Activated CD8-positive, alpha-beta memory T cell treated with anti-CD3 and anti-CD28 coated beads for 1 hour (primary cell): Measurements from ENCODE around the gene CCDC196.

ENCODE experiments used
- DNase-seq, 2 donors: peaks; one replicate each; pipeline ENCODE4 v3.0.0-alpha.2; 2020; ENCODE audit warnings: low read depth in 1 of 2; ENCODE audit errors: extremely low read depth in 1 of 2

CCDC196 gene, protein sequence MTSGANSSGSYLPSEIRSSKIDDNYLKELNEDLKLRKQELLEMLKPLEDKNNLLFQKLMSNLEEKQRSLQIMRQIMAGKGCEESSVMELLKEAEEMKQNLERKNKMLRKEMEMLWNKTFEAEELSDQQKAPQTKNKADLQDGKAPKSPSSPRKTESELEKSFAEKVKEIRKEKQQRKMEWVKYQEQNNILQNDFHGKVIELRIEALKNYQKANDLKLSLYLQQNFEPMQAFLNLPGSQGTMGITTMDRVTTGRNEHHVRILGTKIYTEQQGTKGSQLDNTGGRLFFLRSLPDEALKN

DNA sequence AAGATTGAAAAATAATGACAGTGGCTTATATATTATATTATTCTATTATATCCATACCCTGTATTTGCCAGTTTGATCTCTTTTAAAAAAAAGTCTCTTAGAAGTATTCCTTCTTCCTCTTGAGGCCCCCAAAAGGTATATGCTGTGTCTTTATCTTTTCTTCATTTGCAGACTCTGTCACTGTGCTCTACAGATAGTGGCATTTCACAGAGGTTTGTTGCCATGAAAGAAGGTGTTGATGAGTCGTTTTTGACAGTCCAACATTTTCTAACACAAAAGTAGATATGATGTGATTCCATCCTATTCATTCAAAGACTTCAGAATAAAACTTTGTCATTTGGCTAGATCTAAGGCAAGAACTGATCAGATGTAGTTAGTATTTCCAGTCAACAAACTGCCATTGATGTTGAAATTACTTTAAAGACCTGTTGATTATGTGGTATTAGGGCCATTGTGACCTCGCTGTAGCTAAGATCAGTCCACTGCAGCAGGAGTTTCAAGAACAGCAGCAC is at the start of gene CCDC196:
Gene CCDC196, plus strand, starts transcription at position 462 of the 512 bp plus-strand sequence. CDS start 132 bp downstream, outside the sequence.
- no peak for DNase-seq

DNA sequence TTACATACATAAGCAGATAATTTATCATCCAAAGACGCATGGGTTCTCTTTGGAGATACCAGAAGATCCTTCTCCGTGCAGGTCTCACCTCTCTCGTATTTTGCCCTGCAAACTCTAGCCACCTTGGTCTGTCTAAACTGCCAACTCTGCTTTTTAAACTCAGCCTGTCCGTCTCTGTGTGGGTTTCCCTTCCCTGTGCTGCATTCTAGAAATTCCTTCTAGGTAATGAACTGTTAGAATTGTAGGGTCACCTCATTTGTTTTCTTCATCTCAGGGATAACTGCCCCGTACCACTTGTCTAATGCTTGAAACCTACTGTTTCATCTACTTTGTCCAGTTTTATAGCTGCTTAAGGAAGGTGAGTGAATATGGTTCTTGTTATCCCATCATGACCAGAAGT is 45.4 kb upstream of the CCDC196 start:
- no peak for DNase-seq

- DNase-seq, result no peak
Measured at GRCh38 chr14:66442953-66443571, 43.1 kb upstream of the CCDC196 start.

DNA sequence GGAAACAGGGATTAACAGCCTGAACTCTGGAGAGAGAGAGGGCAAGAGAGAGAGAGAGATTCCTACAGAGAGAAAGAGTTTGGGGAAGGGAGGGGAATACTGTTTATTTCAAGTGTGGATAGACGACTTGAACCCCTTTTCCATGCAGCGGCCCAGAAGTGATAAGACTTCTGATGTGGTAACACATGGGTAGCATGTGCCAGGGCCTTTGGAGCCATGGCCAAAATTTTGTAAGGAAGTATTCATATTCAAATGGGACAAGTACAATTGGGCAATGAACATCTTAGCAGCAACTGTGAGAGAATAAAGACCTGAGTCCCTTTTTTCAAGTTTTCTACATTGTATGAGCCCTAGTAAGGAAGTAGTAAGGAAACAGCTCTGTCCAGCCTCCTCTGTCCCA is 42.4 kb upstream of the CCDC196 start:
- no peak for DNase-seq

DNA sequence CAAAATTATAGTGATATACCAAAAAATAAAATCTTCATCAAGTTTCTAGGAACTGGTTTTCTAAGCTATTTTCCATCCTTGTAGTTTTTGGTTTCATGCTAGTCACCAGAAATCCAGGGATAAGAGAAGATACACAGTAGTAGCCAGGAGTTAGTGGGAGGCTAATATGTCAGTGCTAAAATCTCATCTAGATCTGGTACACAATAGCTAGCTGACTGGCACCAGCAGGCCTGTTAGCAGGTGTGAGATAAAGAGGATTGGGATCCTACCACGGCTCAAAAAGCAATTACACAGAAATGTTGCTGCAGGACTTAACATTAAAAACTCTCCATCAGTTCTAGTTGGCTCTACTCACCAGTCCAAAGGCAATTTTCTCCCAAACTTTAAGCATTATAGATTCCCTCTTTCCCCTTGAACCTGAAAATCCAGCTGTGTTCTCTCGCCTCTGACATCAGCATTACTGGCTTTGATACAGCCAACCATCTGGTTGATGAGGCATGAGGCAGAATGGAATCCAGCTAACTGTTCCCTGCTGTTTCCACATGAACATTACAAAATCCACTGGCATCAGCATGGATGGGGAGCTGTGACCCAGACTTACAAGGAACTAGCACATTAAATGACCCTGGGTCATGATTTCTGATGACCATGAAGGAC is 41.8 kb upstream of the CCDC196 start:
- DNase-seq, result no peak

- no peak for DNase-seq
Measured at GRCh38 chr14:66445936-66446335, 40.2 kb upstream of the CCDC196 start.

DNA sequence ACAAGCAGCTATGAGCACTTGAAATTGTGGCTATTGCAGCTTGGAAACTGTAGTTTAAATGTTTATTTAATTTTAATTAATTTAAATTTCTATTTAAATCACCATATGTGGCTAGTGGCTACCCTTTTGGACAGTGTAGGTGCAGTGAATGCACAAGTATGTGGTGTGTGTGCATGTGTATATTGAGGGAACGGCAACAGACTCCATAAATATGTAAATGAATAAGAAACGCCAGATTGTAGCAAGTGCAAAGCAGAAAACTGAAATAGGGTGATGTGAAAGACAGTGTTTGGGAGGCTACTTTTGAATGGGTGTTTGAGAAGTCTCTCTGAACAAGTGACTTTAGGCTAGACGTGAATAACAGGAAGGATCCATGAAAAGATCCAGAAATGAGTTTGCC is 32.7 kb upstream of the CCDC196 start:
- no peak for DNase-seq

- no peak for DNase-seq
Measured at GRCh38 chr14:66459603-66460002, 26.6 kb upstream of the CCDC196 start.

- no peak for DNase-seq
Measured at GRCh38 chr14:66464261-66464660, 21.9 kb upstream of the CCDC196 start.

DNA sequence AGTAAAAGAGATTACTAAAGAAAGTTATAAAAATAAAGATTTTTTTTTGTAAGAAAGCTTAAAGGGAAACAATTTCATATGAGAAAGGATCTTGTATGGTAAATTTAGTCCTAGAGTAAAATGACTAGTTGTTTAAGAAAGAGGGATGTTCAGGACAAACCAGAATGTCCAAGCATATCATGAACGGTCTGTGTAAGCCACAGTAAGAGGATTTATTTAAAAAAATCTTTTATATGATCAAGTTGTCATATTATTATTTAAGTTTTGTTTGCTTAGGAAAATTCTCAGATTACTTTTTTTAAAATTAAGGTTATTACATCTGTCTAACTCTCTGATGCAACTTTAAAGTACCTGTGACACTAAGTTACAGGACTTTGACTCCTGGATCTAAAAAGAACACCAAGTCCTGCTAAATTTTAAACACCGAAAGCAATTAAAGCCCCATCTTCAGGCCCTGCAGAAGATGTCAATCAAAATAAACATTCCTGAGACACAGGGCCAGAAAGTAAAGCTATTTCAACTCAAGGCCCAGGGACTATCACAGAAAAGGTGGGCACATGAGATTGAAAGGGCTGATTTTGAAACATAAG is 17.3 kb upstream of the CCDC196 start:
- DNase-seq, result no peak

GRCh38 chr14:66471584-66471983 is 14.6 kb upstream of the CCDC196 start:
- no peak for DNase-seq

DNA sequence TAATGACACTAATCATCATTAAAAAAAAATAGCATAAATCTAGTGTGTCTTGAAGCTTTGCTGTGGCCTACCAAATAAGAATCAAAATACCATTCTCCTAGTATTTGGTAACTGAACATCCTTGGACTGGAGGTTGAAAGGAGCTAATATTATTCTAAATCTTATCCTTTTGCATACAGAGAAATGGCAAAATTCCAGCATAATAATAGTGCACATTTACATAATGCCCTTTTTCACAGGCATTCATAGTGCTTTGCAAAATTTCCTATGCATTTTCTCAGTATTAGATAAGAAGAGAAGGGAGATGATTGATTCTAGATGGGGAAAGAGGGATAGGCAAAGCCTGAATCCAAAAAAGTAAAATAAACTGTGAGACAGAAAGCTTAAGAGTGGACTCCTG is 13.9 kb upstream of the CCDC196 start:
- DNase-seq, result no peak

DNA sequence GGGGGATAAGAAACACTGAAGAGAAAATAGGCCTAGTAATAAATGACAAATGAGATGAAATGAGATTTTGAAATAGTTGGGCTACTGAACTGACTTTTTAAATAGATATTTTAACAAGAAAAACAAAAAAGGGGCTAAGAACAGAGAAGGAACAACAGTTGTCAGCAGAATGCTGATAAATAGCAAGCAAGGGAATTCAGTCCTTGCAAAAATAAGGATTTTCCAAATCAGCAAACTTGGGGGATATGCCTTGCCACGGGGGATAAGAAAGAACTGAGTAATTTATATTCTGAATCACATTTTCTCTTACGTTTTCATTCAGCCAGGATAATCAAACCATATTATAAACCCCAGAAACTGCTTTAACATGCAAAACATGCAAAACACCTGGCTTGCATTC is 12.9 kb upstream of the CCDC196 start:
- no peak for DNase-seq

- DNase-seq, result no peak
Measured at GRCh38 chr14:66476964-66477363, 9.2 kb upstream of the CCDC196 start.

DNA sequence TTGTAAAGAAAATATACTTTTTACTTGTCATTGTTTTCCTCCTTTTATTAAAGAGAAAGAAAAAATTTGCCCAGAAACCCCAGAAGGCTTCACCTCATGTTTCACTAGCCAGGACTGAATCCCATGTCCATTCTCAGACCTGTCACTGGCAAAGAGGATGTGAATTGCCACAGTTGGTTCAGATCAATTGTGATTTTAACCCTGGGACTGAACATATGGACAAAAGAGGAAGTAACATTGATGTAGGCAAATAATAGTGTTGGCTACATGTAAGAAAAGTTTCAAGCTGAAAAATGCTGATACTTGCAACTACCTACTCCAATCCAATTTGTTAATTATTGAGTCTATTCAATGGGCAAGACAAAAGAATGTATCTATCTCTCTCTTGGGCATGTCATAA is 8.6 kb upstream of the CCDC196 start:
- DNase-seq, result no peak

DNA sequence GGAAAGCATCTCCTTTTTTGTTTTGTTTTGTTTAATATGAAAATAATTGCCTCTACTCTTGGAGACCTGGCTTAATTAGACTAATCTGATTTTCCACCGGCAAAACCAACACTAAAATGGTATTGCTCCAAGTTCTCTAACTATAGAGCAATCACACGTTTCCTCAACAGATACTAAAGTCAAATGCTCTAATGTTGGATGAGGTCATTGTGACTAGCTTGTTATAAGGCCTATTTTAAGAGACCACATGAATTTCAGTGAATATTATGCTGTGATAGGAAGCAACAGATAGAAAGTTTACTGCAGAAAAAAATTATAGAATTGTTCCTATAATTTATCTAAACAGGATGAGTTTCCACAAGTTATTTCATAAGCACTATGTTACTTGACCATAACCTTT is 3.3 kb upstream of the CCDC196 start:
- no peak for DNase-seq

DNA sequence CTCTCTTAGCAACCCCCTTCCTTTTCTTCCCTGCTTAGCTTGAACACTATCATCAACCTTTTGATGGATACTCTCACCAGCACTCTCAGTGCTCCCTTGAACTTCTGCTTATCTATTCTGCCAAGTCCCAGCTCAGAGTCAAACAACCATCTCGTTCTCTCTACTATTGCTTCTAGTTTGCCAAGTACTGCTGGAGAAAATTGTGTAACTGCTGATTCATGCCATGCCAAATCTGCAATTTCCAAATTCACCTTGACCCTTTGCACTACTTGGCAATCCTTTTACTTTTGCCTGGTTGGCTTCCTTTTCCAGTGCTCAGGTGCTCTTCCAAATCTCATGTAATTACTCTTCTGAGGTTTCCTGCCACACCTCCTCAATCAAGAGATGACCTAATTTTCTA is 2.8 kb upstream of the CCDC196 start:
- DNase-seq, result no peak

- DNase-seq, result no peak
Measured at GRCh38 chr14:66485029-66485428, 1.1 kb upstream of the CCDC196 start.

GRCh38 chr14:66487164-66487563 is 993 bp downstream of the CCDC196 start:
- DNase-seq, result no peak

DNA sequence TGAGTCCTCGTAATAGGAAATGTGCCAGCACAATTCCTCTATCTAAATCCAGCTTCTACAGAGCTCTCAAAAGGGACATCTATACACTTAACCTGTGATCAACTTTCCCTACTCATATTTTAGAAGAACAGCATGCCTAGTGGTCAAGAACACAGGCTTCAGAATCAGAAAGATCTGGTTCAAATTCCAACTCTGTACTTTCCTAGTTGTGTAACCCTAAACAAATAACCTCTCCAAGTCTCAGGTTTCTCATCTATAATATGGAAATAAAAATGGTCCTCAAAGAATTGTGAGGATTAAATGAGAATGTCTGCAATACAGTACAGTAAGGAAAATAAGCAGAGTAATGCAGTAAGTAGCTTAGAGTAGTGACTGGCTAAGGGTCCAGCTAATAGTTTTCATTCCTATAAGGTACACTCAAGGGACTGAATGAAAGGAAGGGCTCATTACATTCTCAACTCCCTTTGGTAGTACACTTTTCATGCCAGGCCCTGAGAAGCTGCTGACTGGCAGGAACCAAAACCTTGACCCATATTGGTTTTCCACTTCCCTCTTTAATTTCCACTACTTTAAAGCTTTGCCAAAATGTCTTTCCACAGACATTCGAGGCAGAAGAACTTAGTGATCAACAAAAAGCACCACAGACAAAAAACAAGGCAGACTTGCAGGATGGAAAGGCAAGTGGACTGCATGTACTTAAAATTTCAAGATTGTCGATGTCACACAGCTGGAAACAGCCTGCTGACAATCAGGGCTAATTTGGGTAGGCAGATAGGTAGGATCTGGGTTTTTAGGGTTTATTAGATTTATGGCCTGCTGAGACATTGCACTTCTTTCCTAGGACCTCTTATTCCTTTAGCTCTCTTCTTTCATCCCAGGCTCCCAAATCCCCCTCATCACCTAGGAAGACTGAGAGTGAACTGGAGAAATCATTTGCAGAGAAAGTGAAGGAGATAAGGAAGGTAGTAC is 4.3 kb downstream of the CCDC196 start:
- DNase-seq, result no peak
